Mammary epithelial cell (primary cell): ENCODE measurements around the gene ZNF580.

ENCODE experiments used
- CTCF ChIP-seq, 2 donors: IDR thresholded peaks in 1 of 2; conservative IDR thresholded peaks in 1 of 2; 2 replicates each; pipeline ENCODE4 v1.5.1; 2011 to 2012; ENCODE audit warnings: inconsistent platforms in 2 of 2, low read length in 2 of 2, mild to moderate bottlenecking in 2 of 2, control low read depth in 1 of 2, low read depth in 1 of 2; ENCODE audit not compliant: insufficient read depth in 1 of 2; ENCODE audit errors: extremely low read depth in 1 of 2
- EZH2 ChIP-seq: IDR thresholded peaks from 2 replicates; pipeline ENCODE4 v1.6.1; 2012; ENCODE audit warnings: low read length, inconsistent platforms, borderline replicate concordance

- TF ChIP-seq CTCF (conservative IDR thresholded peaks at IDR 0.05 in 1 of 2, IDR thresholded peaks at IDR 0.05 in 1 of 2; ENCODE audit: extremely low read depth in 1 of 2, insufficient read depth in 1 of 2, low read depth in 1 of 2, low read length in 2 of 2) = no peak
- no peak for TF ChIP-seq EZH2
Observed at GRCh38 chr19:55640577-55641425, at the start of gene ZNF580.
